HEK293T (cell line): ENCODE results near the gene RPS6KA5.

Experiments used
- CTBP1 ChIP-seq: fragments of 450-650 bp; IDR thresholded peaks from 2 replicates; pipeline ENCODE4 v1.6.1; 2016; ENCODE audit warnings: borderline replicate concordance
- ELF4 ChIP-seq: fragments of 450-650 bp; IDR thresholded peaks from 2 replicates; pipeline ENCODE4 v1.6.1; 2017; ENCODE audit warnings: antibody characterized with exemption
- FOXK2 ChIP-seq: fragments of 450-650 bp; IDR thresholded peaks from 2 replicates; pipeline ENCODE4 v1.6.1; 2016; ENCODE audit warnings: mild to moderate bottlenecking
- FOXM1 ChIP-seq: fragments of 450-650 bp; IDR thresholded peaks from 2 replicates; pipeline ENCODE4 v1.6.1; 2017; ENCODE audit warnings: mild to moderate bottlenecking, borderline replicate concordance
- LEF1 ChIP-seq: fragments of 450-650 bp; IDR thresholded peaks from 2 replicates; pipeline ENCODE4 v1.6.1; 2017; ENCODE audit warnings: mild to moderate bottlenecking, borderline replicate concordance
- NFRKB ChIP-seq: fragments of 450-650 bp; IDR thresholded peaks from 2 replicates; pipeline ENCODE4 v1.6.1; 2016; ENCODE audit warnings: mild to moderate bottlenecking, moderate library complexity
- SP1 ChIP-seq: fragments of 450-650 bp; IDR thresholded peaks from 2 replicates; pipeline ENCODE4 v1.6.1; 2017
- SUZ12 ChIP-seq: fragments of 450-650 bp; IDR thresholded peaks from 2 replicates; pipeline ENCODE4 v1.6.1; 2016; ENCODE audit warnings: mild to moderate bottlenecking
- TARDBP ChIP-seq: fragments of 450-650 bp; IDR thresholded peaks from 2 replicates; pipeline ENCODE4 v1.6.1; 2016

DNA sequence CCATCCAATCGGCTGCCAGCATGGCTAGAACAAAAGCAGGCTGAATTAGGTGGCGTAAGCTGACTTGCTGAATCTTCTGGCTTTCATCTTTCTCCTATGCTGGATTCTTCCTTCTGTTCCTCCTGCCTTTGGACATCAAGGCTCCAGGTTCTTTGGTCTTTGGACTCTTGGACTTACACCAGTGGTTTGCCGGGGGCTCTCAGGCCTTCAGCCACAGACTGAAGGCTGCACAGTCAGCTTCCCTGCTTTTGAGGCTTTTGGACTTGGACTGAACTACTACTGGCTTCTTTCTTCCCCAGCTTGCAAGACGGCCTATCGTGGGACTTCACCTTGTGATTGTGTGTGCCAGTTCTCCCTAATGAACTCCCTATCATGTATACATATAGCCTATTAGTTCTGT lies 42.0 kb downstream of the RPS6KA5 start:
- TF ChIP-seq NFRKB (no peak), LEF1 (no peak), ELF4 (no peak), CTBP1 (no peak), FOXK2 (no peak), SP1 (no peak), TARDBP (no peak), FOXM1 (no peak), SUZ12 (no peak)
